ENCODE measurements around the gene FSTL3.

Gene FSTL3

GRCh38 chr19:645912-646778, 30.0 kb upstream of the FSTL3 start:
- no peak for DNase-seq

GRCh38 chr19:646779-647565, 29.2 kb upstream of the FSTL3 start:
- DNase-seq: no peak

GRCh38 chr19:647566-648284, 28.5 kb upstream of the FSTL3 start:
- DNase-seq: no peak

- DNase-seq: no peak
These were observed 27.9 kb upstream of the FSTL3 start for GRCh38 chr19:648305-648704.

GRCh38 chr19:648904-649801, 27.0 kb upstream of the FSTL3 start:
- no peak for DNase-seq

- no peak for DNase-seq
These were observed 26.1 kb upstream of the FSTL3 start for GRCh38 chr19:650121-650520.

GRCh38 chr19:651114-651818, 24.9 kb upstream of the FSTL3 start:
- DNase-seq: no peak

GRCh38 chr19:651991-652390, 24.2 kb upstream of the FSTL3 start:
- DNase-seq: no peak

GRCh38 chr19:652467-653389, 23.5 kb upstream of the FSTL3 start:
- DNase-seq: no peak

- DNase-seq: no peak
These were observed 22.8 kb upstream of the FSTL3 start for GRCh38 chr19:653425-653824.

- DNase-seq: no peak
These were observed 20.5 kb upstream of the FSTL3 start for GRCh38 chr19:655691-656090.

GRCh38 chr19:656751-657559, 19.2 kb upstream of the FSTL3 start:
- DNase-seq: no peak

- DNase-seq: no peak
These were observed 18.6 kb upstream of the FSTL3 start for GRCh38 chr19:657611-658010.

- no peak for DNase-seq
These were observed 17.9 kb upstream of the FSTL3 start for GRCh38 chr19:658059-658839.

GRCh38 chr19:658916-659839, 17.0 kb upstream of the FSTL3 start:
- DNase-seq: no peak

- no peak for DNase-seq
These were observed 15.3 kb upstream of the FSTL3 start for GRCh38 chr19:660793-661426.
